HG02623 (cell line): ENCODE measurements around the gene NFIC.
A peak's percentile ranks its signal among the peaks of the same experiment; 100 is the strongest.

ENCODE experiments used
- ATAC-seq: cut with Tn5 transposase; IDR thresholded peaks from one replicate; pipeline ENCODE4 v1.9.1; 2021; ENCODE audit warnings: moderate library complexity; ENCODE audit not compliant: unreplicated experiment

Gene NFIC

DNA sequence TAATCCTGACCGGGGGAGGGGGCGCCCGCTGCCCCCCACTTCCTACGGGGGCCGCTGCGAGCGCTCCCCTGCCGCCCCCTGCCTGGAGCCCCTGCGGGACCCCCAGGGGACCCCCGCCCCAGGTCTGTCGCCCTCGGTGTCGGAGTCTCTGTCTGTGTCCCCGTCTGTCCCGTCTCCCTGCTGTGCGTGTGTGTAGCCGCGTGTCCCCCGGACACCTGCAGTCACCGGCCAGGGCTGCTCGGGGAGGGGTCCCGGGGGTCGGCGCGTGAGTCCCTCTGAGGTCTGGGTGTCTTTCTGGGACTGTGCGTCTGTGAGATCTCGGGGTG is 7.7 kb upstream of the NFIC start:
- ATAC-seq = no peak

DNA sequence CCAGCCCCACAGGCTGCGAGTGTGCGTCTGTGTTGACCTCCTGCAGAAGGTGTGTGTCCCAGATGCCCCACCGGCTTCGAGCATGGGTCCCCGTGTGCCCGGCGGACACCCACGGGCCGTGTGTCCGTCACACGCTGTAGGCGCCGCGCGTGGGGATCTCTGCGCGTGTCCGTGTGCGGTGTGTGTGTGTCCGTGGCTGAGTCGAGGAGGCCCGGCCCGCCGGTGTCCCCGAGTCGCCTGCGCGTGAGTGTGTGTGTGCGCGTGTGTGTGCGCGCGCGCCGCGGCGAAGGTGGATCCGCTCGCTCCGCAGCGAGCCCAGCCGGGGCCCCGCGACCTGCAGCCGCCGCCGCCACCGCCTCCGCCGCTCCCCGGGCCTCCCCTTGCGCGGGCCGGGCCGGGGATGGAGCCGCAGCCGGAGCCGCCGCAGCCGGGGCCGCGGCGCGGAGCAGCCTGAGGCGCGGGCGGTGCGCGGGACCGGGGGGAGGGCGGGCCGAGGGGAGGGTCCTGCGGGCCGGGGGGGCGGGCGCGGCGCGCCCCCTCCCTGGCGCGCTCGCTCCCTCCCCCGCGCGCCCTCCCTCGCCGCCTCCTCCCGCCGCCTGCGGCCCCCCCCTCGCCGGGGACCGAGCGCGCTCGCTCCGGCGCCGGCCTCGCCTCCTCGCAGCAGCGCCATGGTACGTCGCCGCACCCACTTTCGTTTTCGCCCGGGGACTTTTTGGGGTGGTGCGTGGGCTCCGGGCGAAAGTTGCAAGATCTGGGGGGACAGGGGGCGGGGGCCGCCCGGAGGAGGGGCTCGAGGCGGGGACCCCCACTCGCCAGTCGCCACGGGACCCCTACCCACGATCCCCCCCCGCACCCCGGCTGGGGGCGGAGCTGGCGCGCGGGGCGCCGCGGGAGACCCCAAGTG is 7.1 kb upstream of the NFIC start:
- peak; percentile 39 for ATAC-seq

DNA sequence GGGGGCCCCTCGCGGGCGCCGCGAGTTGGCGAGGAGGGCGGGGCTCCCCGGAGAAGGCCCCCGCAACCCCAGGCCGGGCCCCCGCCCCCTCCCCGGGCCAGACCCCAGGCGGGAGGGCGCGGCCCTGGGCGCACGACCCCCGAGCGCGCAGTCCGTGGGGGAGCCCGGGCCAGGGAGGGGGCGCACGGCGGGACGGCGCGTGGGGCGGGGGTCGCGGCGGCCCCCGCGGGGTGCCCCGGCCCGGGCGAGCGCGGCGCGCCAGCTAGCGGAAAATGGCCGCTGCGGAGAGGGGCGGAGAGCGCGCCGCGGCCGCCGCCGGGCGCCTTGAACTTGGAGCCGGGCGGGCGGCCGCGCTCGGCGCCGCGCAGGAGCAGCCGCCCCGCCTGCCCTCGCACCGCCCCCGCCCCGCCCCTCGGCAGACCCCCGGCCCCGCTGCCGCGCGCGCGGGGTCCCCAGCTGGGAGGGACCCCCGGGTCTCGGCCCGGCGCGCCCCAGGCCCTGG is 6.4 kb upstream of the NFIC start:
- peak; percentile 19 for ATAC-seq

DNA sequence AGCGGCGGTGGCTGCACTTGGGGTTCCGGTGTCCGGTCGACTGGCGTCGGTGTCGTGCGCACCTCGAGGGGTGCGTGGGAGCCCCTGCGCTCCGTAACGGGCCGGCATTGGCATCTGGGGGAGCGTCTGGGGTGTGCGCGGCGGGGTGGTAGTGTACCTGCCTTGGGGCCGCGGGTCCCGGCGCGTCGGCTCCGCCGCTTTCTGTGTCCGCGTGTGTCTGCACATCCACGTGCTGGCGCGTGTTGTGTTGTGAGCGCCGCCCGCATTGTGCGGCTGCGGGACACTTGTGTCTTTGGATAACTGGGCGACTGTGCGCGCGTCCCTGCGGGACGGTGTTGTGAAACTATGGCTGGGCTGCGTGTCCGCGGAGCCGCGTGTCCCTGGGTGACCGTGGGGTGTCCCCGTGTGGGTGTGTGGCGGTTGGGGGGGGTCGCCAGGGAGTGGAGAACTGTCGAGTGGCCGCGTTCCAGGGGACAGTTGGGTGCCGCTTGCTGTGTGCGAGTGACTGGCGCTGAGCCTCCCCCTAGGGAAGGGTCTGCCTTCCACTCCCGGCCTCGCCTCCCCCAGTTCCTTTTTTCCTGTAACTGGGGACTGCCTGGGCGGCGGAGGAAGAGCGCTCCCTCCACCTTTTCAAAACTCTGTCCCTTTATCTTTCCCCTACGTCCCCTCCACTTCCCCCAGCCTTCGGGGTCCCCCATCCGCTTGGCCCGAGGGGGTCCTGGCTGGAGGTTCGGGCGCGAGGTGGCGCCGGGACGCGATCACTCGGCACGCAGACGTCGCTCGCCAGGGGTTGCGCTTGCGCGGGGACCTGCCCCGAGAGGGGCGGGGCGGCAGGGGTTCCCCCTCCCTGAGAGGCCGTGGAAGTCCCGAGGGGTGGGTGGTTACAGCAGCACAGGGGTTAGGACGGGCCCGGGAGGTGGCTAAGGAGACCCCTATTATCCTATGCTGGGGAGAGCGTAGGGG is 5.7 kb upstream of the NFIC start:
- ATAC-seq = no peak

DNA sequence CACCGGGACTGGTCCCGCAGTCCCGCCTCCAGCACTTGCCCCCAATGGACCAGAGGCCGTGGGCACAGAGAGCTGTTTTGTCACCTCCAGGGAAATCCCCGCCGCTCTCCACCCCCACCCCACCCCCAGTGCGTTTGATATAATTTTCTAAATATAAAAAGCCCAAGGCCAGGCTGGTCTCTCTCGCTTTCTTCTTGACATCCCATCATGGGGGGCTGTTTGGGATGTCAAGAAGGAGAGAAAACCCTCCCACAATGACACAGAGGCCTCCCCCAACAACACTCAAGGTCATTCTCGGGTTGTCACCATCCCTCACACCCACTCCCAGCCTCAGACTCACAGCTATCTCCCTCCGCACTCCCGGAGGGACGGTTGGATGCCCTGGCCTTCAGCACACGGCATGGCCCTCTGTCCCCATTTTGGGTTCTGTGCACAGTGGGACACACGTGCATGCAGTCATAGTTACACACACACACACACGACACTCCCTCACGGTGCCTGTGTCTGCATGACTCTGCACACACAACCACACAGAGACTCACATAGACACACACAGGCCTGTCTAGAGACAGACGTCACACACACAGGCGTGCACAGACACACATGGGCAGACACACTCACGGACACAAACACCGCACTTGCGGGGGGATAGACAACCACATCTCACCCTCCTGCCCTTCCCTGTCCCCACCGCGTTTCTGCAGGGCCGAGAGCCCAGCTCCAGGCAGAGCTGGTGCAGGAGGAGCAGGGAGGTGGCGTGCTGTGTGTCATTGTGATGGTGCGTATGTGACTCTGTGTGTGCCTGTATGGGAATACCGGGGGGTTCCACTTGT is 4.8 kb upstream of the NFIC start:
- no peak for ATAC-seq

DNA sequence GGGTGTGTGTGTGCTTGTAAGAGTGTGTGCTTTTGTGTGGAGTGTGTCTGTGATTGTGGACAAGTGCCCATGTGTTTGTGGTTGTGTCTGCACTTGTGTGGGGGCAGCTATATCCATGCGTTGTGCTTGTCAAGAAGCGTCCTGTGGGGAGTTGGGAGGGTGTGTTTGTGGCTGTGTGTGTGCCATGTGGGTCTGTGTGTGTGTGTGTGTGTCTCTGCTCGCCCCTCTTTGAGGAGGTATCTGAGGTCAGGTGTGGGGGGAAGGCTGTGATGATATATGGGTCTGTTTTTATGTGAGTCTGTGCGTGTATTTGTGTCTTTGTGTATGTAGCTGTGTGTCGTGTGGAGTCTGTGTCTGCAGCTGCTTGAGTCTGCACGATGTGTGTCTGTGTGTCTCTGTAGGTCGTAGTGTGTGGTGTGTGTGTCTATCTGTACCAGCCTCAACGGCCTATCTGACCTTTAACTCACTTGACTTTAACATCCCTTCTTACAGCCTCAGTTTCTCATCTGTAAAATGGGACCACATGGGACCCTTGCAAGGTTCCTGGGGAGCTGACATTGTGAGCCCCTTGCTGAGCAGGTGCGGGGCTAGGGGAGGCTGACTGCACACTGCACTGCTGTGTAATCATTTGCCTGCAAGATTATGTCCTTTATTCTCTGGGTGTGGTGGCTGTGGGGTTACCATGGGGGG is 4.0 kb upstream of the NFIC start:
- no peak for ATAC-seq

DNA sequence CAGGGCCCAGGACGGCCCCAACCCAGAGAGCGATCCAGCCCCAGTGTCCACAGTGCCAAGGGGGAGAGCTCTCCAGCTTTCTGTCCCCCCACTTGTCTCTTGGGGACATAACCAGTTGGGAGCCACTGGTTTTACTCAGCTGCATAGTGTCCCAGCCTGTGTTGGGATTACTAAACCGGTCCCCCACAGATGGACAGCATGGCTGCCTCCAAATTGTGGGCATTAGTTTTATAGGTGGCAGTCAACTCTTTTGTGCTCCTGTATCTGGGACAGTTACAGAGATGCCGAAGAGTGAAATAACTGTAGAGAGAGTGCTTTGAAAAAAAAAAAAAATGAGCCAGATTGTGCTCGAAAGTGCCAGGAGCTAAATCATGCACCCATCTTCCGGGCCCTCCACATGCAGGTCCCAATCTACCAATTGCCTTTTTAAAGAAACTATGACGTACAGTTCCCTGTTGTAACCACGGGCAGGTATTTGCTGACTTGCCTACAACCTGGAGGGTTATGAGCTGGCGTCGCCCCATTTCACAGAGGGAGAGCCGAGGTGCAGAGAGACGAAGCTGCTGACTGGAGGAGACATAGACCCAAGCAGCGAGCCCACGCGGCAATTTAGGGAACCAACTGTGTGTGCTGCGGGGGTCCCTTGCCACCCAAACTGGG is 2.4 kb upstream of the NFIC start:
- no peak for ATAC-seq

DNA sequence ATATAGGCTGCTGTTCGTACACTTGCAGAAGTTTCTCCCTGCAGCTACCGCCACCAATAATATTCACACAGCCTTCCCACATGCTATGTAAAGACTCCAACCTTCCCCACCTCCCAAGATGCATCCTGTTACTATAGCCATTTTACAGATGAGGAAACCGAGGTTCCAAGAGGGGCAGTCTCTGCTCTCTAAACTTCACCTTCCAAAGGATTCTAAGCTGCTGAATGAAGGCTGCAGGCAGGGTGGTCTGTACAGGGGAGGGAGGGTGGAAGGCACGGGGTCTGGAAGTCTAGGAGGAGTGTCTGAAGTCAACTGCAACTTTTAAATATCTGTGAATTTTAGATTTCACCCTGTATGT is 1.9 kb upstream of the NFIC start:
- no peak for ATAC-seq

DNA sequence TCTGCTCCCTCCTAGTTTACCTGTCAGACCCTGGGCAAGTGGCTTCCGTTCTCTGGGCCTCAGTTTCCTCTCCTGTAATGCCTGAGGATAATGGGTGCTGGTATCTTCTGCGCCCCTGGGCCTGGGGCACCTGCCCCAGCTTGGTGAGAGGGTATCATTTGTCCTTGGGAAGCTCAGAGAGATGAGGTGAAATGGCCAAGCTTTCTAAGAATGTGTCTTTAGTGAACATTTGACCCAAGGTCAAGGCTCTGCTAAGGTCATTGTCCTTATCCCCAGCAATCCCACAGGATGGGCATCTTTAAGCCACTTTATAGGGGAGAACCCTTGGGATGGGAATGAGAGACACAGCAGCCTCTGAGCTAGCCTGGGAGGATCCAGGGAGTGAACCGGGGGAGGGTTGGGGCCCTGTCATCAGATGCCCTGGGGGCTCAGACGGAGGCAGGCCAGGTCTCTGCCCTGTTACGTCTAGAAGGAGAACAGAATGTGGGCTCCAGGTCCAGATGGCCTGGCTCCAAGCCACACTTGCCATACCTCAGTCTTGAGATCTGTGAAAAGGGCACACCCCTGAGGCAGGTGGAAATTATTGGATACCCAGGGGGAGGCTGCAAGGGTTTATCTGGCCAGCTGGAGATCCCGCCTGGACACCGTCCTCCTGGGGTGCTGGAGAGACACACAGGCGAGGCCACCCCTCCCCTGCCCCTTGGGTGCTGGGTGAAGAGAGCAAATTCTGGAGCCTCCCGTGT is 1.1 kb upstream of the NFIC start:
- ATAC-seq = no peak

DNA sequence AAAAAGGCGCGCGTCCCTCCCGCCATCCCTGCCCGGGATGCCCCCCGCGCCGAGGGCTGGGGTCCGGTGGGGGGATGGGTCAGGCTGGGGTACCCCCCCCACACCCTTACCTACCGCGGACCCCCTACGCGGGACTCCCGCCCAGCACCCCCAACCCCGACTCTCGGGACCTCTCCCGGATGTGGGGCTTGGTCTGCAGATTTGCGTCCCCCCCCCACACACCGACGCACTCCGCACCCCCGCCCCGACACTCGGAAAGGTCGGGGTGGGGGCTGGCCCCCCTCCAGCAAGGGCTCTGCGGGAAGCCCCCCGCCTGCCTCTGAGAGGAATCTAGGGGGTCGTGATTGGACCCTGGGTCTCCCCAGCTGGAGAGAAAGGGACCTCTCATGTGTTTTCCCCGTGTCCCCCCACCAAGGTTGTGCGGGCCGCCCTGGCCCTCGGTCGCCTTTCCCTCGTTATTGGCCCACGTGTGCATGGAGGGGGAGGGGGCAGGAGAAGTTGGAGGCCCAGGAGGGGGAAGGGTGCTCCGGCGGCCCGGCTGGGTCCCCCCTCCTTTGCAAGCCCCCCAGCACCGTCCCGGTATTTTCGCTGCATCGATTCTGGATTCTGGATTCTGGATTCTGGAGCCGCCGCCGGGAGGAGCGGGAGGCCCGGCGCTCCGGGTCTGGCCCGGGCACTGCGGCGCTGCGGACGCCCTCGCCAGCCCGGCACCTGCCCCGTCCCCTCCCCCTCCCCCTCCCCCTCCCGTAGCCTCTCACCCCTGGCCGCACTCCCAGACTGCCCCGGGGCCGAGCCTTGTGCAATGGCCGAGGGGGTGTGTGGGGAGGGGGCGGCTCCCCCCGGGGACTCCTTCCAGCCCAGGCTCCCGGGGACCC is 607 bp downstream of the NFIC start:
- no peak for ATAC-seq

DNA sequence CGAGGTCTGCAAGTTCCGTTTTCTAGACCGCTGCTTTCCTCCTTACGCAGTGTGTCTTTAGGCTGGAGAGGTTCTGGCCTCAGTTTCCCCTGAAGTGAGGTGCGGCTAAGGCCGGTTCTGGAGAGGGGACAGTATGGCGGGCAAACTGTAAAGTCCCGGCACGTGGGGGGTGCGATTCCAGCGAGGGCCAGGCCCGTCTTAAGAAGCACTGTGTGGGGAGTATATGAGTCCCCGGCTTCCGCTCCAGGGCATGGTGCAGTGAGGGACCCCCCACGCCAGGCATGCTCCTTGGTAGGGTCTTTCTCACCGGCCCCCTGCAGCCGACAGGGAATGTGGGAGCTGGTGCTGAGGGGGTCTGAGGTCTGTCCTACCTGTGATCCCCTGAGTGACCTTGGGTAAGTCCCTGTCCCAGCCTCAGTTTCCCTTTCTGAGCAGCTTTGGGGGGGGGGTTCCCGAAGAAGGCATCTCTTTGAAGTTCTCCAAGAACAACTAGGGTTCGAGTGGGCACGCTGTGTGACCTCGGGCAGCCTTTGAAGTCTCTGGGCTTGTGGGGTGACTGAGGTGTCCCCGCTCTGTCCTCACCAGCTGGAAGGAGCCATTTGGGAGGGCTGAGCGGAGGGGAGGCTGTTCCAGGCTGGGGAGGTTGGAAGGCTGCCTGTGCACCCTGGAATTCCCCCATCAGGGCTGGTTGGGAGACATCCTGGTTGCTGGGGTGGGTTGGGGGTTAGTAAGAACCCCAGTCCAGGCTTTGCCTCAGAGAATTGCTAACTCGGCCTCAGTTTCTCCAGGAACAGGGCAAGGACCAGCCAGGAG is 1.5 kb downstream of the NFIC start:
- ATAC-seq = no peak

DNA sequence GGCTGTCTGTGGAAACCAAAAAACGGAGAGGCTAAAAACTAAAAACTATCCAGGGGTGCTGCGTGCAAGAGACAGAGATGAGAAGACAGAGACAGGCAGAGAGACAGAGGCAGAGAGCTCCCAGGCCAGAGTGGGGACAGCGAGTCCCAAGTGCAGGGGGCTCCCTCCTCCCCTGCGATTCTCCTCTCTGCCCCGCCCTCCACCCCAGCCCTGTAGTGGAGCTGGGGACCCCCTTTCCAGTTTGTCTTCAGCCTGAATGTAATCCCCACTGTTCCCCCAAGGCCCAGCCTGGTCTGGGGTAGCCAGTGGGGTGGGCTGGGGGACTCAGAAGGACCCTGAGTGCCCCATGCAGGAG is 2.0 kb downstream of the NFIC start:
- no peak for ATAC-seq

DNA sequence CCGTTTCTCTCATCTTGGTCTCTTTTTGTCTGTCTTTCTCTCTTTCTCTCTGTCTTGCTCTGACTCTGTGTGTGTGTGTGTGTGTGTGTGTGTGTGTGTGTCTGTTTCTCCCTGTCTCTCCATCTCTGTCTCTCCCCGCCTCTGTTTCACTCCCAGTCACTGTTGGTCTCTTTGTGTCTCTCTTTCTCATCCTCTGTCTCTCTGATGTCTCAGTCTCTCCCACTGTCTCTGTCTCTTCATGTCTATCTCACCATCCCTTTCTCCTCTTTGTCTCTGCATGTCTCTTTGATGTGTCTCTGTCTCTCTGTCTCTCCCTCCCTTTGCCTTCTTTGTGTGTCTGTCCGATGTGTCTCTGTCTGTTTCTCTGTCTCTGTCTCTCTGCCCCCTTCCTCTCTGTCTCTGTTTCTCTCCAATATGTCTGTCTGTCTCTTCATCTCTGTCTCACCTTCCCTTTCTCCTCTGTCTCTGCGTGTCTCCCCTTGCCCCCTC is 2.5 kb downstream of the NFIC start:
- no peak for ATAC-seq

DNA sequence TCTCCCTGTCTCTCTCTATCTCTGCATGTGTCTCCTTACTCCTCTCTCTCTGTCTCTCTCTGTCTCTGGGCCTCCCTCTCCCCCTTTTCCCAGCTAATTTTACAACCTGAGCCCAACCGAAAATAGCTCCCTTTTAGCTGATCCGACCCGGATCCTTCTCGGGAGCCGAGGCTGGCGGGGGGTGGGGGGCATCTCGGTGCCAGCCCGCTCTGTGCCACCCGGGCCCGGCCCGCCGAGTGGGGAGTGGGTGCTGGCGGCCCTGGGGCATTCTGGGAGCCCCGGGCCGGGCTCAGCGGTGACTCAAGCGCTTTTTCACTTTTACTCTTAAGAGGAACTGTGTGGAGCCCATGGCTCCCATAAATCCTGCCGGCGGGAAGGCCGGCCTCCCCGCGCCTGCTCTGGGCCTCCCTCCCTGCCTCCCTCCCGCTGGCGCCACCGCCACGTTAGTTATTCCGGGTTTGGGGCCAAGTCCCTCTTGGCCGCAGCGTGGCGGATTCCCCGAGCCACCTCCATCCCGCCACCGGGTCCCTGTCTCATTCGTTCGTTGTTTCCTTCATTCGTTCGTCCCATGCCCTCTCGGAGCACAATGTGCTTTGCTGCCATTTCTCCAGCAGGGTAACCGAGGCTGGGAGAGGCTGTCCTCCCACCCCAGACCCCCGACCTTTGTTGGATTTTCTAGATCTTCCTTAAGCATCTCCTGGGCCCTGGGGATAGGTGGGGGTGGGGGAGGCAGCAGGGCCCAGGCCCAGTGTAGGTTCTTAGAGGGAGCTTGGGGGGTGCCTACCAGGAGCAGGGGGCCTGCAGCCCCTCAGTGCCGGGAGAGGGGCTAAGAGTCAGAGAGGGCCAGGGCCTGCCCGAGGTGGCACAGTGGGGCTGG is 3.2 kb downstream of the NFIC start:
- no peak for ATAC-seq

DNA sequence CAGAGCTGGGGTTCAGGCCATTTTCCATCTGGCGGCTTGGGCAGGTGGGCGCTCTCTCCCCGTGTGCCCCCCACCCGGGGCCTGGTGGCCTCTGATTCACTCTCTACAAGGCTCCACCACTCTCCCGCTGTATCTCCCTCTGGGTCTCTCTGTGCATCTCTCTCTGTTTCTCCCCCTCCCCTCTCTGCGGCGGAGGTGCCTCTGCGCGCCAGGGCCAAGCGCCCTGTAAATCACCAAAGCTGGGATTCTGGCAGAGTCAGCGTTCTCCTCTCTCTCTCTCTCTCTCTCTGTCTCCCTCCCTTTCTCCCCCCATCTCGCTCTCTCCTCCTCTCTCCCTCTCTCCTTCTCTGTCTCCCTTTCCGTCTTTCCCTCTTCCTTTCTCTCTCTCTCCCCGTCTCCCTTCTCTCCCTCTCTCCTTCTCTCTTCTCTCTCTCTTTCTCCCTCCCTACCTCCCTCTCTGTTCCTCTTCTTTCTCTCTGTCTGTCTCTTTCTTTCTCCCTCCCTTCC is 3.9 kb downstream of the NFIC start:
- ATAC-seq = no peak
